ENCODE measurements around the gene ZFAND6.
"Not testable (repeated sequence)": the region's sequence is repeated elsewhere in the genome, so short reads cannot be mapped to it uniquely, and the experiment has no call there.

The ZFAND6 gene

DNA sequence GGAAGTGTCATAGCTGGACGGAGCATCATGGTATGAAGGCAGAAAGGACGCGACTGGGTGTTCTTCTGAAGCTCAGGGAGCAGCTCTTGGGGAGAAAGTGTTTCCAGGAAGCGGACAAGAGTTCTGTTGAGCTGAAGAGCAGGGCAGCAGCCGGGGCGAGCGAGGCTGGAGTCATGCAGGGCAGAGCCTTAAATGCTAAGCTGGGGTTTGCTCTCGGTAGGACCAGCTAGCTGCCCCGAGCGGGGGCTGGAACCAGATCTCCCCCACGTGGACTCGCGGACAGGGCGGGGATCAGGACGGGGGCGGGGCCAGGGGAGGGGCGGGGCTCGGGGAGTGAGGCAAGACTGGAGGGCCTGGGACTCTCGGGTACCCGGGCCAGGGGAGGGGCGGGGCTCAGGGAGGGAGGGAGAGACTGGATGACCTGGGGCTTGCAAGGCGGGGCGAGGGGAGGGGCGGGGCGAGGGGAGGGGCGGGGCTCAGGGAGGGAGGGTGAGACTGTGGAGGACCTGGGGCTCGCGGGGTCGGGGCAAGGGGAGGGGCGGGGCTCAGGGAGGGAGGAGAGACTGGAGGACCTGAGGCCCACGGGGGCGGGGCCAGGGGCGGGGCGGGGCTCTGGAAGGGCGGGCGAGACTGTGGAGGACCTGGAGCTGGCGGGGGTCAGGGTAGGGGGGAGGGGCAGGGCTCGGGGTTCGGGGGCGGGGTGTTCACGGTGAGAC lies 92.9 kb downstream of the ZFAND6 start:
- peak; percentile 64 for DNase-seq

DNA sequence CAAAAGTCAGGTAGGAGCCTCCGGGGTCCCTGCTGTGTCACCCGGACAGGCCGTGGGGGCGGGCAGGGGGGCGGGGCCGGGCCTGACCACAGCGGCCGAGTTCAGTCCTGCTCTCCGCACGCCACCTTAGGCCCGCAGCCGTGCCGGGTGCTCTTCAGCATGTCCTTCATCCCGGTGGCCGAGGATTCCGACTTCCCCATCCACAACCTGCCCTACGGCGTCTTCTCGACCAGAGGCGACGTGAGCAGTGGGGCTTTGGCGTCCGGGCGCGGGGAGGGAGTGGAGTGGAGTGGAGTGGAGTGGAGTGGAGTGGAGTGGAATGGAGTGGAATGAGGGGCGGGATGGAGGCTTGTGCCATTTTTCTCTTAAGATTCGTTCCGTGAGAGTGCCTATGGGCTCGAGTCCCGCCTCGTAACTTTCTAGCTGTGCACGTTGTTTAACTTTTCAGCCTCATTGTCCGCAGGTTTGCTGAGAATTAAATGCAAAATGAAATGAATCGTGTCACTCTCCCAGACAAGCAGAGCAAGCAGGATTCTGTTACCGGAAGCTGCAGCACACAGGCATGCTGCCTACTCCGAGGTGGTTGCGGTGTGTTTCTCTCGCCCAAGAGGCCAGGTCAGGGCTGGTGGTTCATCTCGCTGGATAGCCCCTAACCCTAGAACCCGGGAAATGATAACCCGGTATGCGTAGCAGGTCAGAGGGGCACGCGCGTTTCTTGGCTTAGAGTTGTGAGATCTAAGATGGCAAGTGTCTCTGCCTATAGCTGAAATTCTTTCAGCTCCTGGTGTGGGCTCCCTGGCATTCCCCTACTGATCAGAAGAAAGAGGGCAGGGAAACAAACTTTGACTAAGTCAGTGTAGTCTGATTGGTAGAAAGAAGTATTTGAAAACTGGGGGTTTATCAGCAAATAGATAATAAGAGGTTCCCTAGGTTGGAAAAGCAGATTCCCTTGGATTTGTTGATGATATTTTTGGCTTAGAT lies 93.7 kb downstream of the ZFAND6 start, which contains the start of gene FAH:
FAH (plus strand) TSS at position 104 of the 981 bp plus-strand sequence; CDS start at position 160, 56 bp downstream.
- peak; percentile 30 for DNase-seq

DNA sequence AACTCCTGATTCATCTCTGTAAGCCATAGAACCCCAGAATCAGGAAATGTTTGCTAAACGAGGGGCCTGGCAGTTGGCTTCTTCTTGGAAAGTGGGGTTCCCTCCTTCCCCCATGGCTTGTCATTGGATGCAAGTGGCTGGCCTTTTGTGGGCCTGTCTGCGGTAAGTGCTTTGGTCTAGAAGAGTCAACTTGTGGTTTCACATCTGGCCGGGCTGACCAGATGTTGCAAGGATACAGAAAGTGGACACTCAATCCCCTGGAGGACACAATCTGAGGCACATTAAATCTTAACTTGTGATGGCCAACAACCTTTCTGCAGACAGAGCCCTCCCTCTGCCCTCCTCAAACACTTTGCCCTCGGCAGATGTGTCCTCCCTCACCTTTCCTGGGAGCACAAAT lies 94.4 kb downstream of the ZFAND6 start:
- no peak for DNase-seq

DNA sequence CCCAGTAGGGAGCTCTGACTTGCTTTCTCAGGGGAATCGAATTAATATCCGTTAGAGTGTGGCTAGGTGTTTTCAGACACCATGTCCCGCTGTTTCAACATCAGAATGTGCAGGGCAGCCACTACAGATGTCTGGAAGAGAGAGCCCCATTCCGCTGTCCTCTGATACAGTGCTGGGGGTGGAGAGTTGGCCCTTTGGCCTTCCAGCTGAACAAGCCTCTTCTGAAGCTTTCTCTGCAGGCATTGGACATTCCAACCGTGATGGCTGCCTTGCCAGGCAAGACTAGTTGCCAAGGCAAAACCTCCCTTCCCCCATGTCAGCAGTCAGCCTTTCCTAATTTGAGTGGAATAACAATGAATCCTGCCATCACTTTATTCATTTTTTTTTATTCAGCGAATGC lies 94.9 kb downstream of the ZFAND6 start:
- DNase-seq, result no peak

DNA sequence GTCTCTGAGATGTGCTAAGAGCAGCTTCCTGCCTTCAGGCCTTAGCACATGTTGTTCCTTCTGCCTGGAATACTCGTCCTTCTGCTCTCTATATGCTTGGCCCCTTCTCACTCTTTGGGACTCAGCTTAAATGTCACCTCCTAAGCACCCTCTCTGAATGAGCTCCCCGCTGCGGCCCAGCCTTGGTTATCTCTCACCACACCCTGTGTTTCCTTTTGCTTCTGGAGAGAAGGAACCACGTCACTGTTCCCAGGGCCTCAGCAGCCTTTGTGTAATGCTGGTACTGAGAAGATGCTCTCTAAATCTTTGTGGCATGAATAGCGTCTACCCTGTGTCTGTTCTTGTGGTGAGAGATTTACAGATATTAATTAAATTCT lies 95.5 kb downstream of the ZFAND6 start:
- DNase-seq, result no peak

DNA sequence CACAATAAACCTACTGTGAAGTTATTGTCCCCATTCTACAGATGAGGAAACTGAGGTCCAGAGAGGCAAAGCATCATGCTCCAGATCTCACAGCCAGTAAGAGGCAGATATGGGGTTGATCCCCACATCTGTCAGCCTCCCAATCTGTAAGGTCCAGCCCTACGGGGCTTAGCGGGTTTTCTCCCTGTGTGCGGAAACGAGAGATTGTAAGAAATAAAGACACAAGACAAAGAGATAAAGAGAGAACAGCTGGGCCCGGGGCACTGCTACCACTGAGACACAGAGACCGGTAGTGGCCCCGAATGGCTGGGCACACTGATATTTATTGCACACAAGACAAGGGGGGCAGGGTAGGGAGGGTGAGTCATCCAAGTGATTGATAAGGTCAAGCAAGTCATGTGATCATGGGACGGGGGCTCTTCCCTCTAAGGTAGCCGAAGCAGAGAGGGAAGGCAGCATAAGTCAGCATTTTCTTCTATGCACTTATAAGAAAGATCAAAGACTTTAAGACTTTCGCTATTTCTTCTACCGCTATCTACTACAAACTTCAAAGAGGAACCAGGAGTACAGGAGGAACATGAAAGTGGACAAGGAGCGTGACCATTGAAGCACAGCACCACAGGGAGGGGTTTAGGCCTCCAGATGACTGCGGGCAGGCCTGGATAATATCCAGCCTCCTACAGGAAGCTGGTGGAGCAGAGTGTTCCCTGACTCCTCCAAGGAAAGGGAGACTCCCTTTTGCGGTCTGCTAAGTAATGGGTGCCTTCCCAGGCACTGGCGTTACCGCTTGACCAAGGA lies 96.1 kb downstream of the ZFAND6 start:
- not testable (repeated sequence) for DNase-seq

DNA sequence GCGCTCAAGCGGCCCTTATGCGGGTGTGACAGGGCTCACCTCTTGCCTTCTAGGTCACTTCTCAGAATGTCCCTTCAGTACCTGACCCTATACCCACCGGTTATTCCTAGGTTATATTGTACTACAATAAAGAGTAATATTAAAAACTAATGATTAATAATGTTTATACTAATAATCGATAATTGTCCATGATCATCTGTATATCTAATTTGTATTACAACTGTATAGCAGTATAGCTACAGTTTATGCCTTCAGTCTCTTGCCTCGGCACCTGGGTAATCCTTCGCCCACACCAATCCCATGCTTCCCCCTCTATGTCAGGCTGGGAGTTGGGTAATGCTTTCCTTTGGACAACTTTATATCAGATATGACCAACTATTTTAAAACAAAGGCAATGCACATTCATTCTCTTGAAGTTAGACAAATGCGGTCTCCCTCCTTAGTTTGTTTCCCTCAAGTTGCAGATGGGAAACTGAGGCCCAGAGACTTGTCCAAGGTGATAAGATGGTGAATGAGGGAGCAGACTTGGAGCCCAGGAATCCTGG lies 96.8 kb downstream of the ZFAND6 start:
- DNase-seq, result no peak

DNA sequence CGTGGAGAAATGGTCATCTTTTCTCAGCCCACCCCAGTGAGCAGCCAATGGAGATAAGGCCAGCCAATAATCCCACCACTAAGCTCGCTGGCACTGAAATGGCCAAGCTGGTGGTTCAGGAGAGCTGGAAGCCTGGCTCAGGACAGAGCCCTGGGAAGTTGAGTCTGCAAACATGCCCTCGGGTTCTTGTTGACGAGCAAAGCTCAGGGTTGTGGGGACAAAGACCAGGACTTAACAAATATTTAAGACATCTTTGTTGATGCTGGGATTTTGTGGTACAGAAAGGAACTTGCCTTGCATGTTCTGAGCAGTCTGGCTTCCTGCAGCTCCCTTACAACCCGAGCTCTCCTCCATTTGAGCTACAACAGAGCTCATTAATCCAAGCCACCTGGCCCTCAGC lies 97.7 kb downstream of the ZFAND6 start:
- no peak for DNase-seq

DNA sequence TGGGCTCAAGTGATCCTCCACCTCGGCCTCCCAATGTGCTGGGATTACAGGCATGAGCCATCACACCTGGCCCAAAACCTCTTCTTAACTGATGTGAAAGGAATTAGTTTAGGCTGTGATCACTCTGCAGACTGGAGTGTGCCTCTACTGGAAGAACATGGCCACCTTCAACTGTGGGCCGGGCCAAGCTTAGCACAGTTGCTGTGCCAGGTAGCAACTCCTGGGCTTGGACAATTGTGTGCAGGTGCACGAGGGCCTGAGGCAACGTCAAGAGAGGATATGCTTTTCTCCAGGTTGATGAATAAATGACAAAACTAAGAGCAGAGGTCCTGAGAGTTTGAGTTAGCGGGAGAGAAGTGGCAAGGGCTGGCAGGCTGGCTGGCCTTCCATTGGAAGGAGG lies 99.8 kb downstream of the ZFAND6 start:
- no peak for DNase-seq

DNA sequence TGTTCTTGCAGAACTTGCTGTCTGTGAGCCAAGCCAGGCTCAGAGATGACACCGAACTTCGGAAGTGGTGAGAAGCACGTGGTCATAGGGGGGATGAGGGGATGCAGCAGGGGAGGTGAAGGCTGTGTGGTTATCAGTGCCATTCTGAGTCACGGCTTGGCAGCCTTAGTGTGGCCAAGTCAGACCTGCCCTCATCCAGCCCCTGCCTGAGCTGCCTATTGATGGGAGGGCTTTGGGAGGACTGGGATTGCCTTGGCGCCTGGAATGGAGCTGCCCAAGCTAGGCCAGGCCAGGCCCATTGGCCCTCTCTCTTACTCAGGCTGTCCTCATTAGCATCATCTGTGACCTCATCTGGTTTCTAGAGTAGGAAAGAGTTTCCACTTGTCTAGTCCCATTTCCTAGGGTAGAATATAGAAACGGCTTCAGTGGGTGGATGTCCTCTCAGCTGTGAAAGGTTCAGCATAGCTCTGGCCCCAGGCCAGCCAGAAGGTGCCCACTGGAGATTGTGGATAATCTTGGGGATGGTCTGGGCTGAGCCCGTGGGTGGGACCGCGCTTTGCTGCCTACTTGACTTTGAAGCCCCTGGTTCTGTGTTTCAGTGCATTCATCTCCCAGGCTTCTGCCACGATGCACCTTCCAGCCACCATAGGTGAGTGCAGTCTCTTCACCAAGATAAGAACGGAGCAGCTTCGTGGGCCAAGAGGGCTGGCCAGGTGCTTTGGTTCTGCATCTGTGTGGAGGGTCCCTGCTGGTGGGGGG lies 100.5 kb downstream of the ZFAND6 start:
- no peak for DNase-seq

DNA sequence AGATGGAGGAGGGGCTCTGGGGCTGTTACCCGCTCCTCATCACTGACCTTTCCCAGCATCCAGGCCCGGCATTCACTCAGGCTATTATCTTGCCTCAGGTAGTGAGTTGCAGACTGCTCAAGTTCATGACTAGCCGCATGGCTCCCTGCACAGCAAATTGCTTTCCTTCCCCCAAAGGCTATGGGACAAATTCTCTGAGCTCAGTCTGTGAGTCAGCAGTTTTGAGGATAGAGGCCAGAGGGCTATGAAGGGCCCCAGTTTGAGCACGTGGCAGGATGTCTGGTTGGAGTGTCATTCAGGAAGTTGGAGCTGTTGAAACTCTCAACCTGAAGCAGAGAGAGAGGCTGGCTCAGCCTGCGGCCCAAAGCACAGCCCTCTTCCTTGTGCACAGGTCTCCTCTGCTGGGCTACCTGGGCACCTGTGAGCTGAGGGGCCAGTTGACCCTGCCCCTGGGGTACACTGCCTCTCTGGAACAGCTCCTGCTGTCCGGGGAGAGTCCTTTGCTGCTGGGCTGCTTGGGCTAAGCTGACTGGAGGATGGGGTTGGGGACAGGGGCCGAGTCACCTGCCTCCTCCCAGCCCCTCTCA lies 101.2 kb downstream of the ZFAND6 start:
- no peak for DNase-seq

DNA sequence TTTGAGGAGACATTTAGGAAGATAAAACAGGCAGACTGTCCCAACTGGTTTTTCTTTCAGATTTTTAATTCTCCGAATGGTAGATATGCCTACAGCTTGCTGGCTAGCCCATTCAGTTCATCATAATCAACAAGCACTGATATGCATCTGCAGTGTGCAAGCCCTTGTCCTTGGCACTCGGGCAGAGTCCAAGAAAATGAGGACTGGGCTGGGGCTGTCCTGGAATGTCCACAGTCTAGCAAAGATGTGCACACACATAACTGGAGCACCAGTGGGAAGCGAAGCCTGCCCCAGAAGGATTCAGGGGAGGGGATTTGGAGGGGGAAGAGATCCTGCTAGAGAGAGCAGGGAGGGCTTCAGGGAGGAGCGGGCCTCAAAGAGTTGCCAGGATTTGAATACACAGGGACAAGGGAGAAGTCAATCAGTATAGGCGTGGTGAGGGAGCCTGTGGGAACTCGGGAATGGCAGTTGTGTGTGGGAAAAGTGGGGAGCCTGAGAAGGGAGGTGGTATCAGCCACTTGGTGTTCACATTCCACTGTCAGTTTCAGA lies 102.1 kb downstream of the ZFAND6 start:
- no peak for DNase-seq

DNA sequence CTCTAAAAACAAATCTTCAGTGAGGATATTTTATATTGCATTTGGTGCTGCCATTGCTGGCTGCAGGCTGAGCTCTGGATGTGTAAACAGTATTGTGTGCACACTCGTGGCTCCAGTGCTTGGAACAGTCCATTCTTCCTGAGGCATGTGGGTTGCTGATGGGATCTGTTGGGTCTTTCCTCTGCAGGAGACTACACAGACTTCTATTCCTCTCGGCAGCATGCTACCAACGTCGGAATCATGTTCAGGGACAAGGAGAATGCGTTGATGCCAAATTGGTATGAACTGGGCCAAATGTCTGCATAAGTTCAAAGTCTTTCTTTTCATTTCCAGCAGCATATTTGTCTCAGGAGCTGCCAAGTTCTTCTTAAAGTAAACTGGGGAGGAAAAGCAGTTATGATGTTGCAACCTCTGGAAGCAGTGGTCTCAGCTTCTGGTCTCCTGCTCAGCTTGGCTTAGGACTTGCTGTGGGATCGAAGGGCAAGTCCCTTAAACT lies 102.6 kb downstream of the ZFAND6 start:
- DNase-seq, result no peak

DNA sequence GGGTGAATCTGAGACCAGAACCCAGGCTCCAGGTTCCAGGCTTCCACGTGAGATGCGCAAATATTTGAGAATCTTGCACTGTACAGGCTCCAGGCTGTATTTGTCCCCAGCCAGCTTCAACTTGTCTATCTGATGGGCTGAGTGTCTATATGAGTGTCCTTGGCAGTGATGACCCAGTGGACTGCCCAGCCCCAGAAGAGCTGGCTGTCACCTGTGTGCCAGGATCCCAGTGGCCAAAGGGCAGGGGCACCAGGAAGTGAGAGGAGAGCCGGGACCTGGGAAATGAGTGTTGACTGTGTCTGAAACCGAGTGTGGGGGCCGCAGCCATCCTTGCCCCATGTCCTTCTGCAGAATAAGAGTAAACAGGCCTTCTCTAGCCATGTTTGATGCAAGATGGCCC lies 103.7 kb downstream of the ZFAND6 start:
- no peak for DNase-seq

DNA sequence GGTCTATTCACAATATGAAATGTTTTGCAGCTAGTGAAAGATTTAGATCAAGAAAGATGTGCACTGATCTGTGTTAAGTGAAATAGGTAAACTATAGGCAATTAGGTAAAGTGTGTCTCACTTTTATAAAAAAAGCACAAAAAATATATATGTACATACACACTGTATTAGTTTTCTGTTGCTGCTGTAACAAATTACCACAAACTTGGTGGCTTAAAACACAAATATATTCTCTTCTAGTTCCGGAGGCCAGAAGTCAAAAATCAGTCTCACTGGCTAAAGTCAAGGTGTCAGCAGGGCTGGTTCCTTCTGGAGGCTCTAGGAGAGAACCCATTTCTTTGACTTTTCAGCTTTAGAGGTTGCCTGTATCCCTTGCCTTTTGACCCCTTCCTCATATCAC lies 104.4 kb downstream of the ZFAND6 start:
- no peak for DNase-seq

DNA sequence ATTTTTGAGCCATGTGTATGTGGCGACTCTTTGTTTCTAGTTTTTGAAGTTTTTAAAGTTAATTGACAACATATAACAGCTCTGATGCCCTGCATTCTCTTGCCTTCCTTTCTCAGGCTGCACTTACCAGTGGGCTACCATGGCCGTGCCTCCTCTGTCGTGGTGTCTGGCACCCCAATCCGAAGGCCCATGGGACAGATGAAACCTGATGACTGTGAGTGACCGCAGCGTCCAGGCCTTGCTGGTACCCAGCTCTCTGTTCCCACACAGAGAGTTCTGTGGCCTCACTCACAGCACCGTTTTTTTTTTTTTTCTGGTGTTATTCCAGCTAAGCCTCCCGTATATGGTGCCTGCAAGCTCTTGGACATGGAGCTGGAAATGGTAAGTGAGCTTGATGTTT lies 108.5 kb downstream of the ZFAND6 start:
- DNase-seq, result no peak

DNA sequence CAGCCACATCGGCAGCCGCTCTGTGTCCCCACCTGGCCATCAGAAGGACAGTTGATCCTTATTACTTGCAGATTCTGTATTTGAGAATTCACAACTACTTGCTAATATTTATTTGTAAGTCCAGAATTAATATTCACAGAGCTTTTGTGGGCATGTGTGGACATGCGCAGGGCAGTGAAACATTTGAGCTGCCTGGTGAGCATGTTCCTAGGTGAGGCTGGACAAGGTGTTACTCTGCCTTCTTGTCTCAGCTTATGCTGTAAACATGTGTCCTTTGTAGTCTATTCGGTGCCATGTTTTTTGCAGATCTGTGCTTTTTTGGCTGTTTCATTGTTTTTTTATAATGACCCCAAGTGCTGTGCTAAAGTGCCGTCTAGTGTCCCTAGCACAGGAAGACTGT lies 108.9 kb downstream of the ZFAND6 start:
- DNase-seq, result no peak

DNA sequence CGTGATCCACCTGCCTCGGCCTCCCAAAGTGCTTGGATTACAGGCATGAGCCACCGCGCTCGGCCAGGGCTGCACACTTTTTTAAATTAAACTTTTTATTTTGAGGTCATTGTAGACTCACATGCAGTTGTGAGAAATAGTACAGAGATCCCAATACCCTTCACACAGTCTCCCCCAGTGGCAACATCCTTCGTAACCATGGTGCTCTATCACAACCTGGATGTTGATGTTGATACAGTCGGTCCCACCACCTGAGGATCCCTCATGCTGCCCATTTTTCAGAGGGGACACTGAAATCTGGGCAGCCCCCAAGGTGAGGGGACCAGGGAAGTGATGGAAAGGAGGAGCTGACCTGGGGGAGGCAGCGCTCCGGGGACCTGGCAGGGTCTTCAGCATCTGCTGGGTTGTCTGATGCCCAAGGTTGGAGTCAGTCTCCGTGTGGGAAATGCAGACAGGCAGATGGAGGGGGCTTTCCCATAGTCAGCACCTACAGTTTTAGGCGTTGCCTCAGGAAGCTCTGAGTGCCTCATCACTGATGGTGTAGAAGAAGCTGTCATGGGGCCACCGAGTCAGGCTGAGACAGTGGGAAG lies 110.4 kb downstream of the ZFAND6 start:
- no peak for DNase-seq

DNA sequence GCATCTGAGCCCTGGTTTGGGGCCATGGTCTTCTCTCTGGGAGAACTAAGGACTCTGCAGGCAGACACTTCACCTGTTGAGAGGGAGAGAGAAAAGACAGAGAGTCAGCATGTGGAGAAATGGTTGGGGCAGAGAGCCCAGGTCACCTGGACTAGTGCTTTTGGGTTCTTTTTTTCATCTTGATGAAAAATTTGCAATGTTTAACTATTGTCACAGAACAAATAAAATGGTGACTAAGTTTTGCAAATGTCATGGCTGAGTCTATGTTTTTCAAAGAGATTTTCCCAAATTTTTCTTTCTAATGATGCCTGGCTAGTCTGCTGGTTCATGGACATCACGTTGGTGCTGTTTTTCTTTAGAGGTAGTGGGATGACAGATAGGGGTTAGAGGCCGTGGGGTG lies 111.1 kb downstream of the ZFAND6 start:
- DNase-seq, result no peak

DNA sequence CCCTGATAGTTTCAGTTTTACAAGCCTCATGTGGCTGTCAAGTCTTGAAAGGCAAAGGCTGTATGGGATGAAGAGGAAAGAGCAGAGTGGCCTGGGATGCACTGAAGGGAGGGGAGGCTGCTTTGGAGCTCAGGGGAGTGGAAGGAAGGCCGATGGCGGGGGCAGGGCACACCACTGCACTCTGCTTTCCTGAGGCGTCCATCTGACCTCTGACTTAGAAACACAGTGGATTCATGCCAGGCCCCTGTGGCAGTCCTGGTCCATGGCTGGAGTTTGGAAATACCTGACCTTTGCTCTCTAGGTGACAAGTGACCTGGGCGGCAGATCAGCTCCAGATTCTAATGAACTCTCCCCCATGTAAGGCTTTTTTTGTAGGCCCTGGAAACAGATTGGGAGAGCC lies 112.3 kb downstream of the ZFAND6 start:
- DNase-seq, result no peak

DNA sequence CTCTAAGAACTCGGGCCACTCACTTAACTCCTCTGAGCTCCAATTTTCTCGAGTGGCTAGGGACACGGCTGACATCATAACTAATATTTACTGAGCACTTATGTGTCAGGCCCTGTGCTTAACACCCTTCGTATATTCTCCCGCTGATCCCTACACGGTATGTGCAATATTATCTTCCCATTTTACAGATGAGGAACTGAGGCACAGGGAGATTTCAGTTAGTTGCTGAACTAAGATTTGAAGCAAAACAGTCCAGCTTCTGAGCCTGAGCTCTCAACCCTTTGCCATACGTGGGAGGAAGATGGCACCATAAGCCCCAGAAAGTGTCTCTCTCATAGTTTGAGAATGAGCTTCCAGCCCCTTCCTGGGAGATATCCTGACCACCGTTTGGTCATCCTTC lies 112.9 kb downstream of the ZFAND6 start:
- DNase-seq, result no peak

Measured in NCI-H2029 (cell line).